ENCODE measurements around the gene NOXRED1.
"Not testable (repeated sequence)": the region's sequence is repeated elsewhere in the genome, so short reads cannot be mapped to it uniquely, and the experiment has no call there.

NOXRED1 gene

GRCh38 chr14:77439861-77440260, 16.5 kb upstream of the NOXRED1 start:
- TF ChIP-seq JUND (IDR thresholded peaks at IDR 0.05; ENCODE audit: low read depth), result no peak
- in situ Hi-C loops (cut with HindIII; ENCODE audit: low pct_unique_long_range_greater_than_20kb, low sequenced_read_pairs), result no loop called here
- DNase-seq (ENCODE audit: low read depth in 1 of 2, low spot score in 1 of 2), result no peak

DNA sequence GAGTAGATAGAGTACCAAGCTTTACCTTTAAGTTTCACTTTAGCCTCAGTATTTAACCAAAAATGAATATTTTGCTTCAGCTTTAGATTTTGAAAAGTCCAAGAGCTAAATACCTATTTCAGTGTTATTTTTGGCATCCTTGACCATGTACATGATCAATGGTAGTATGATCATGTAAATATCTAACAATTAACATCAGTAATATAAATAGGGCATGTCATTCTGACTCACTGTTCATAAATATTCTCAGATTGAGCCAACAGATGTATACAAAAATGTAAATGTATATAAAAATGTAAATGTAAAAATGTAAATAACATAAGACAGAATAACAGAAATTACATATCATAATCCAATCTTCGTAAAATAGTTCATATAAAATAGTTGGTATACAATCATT, 15.3 kb upstream of the NOXRED1 start:
- no peak for TF ChIP-seq JUND (IDR thresholded peaks at IDR 0.05; ENCODE audit: low read depth)
- in situ Hi-C loops (cut with HindIII; ENCODE audit: low pct_unique_long_range_greater_than_20kb, low sequenced_read_pairs), result no loop called here
- no peak for DNase-seq (ENCODE audit: low read depth in 1 of 2, low spot score in 1 of 2)

GRCh38 chr14:77436042-77436441, 12.7 kb upstream of the NOXRED1 start:
- in situ Hi-C loops (cut with HindIII; ENCODE audit: low pct_unique_long_range_greater_than_20kb, low sequenced_read_pairs), result no loop called here
- no peak for DNase-seq (ENCODE audit: low read depth in 1 of 2, low spot score in 1 of 2)
- TF ChIP-seq JUND (IDR thresholded peaks at IDR 0.05; ENCODE audit: low read depth), result no peak

DNA sequence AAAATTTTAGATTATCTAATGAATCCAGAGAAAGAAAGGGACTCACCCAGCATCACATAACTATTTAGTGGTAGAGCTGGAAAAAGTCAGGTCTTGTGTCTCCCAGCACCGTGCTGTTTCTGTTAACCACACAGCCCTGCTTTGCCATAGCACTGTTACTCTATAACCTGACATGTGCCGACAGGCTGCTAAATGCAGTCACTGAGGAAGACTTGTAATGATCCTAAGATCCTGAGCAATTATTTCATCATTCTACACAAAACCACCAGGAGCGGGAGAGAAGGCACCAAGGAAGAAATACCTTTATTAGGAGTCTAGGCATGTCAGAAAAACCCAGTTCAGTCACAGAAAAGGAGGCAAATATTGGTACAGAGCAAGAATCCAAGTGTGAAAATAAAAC, 3.1 kb upstream of the NOXRED1 start:
- no peak for DNase-seq (ENCODE audit: low read depth in 1 of 2, low spot score in 1 of 2)
- no peak for TF ChIP-seq JUND (IDR thresholded peaks at IDR 0.05; ENCODE audit: low read depth)
- in situ Hi-C loops (cut with HindIII; ENCODE audit: low pct_unique_long_range_greater_than_20kb, low sequenced_read_pairs), result no loop called here

- no peak for DNase-seq (ENCODE audit: low read depth in 1 of 2, low spot score in 1 of 2)
- in situ Hi-C loops (cut with HindIII; ENCODE audit: low pct_unique_long_range_greater_than_20kb, low sequenced_read_pairs), result no loop called here
These were observed 1.5 kb upstream of the NOXRED1 start for GRCh38 chr14:77424862-77425261.

DNA sequence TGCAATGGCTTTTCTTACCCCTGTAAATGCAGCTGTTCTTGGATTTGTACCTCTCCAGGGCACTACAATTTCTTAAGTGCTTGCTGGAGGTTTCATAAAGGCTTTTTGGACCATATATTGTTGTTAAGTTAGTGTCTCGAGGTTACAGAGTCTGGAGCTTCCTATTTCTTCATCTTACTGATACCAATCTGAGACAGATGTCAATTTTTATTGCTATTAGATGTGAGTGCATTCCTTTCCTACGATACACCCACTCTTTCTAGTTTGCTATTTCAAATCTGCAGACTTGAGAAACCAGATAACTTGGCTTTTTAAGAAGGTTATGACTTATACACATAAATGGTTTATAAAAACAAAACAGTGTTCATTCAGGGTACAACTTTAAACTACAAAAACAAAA, 2.1 kb downstream of the NOXRED1 start:
- no peak for TF ChIP-seq JUND (IDR thresholded peaks at IDR 0.05; ENCODE audit: low read depth)
- DNase-seq (ENCODE audit: low read depth in 1 of 2, low spot score in 1 of 2), result no peak
- in situ Hi-C loops (cut with HindIII; ENCODE audit: low pct_unique_long_range_greater_than_20kb, low sequenced_read_pairs), result no loop called here

More at GRCh38 chr14:77424862-77425261, 1.5 kb upstream of the NOXRED1 start:
- no peak for TF ChIP-seq JUND (IDR thresholded peaks at IDR 0.05; ENCODE audit: low read depth)

- in situ Hi-C loops (cut with HindIII; ENCODE audit: low pct_unique_long_range_greater_than_20kb, low sequenced_read_pairs), result no loop called here
- DNase-seq (ENCODE audit: low read depth in 1 of 2, low spot score in 1 of 2), result no peak
- TF ChIP-seq JUND (IDR thresholded peaks at IDR 0.05; ENCODE audit: low read depth), result no peak
These were observed 6.5 kb downstream of the NOXRED1 start for GRCh38 chr14:77416836-77417235.

DNA sequence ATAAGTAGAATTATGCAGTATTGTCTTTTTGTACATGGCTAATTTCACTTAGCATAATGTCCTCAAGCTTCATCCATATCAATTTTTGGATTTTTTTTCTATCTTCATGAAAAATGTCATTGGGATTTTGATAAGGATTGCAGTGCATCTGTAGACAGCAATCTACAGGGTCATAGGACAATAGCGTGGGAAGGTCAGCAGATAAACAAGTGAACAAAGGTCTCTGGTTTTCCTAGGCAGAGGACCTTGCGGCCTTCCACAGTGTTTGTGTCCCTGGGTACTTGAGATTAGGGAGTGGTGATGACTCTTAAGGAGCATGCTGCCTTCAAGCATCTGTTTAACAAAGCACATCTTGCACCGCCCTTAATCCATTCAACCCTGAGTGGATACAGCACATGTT, 7.2 kb downstream of the NOXRED1 start:
- in situ Hi-C loops (cut with HindIII; ENCODE audit: low pct_unique_long_range_greater_than_20kb, low sequenced_read_pairs); DNase-seq (ENCODE audit: low read depth in 1 of 2, low spot score in 1 of 2): not testable (repeated sequence)

DNA sequence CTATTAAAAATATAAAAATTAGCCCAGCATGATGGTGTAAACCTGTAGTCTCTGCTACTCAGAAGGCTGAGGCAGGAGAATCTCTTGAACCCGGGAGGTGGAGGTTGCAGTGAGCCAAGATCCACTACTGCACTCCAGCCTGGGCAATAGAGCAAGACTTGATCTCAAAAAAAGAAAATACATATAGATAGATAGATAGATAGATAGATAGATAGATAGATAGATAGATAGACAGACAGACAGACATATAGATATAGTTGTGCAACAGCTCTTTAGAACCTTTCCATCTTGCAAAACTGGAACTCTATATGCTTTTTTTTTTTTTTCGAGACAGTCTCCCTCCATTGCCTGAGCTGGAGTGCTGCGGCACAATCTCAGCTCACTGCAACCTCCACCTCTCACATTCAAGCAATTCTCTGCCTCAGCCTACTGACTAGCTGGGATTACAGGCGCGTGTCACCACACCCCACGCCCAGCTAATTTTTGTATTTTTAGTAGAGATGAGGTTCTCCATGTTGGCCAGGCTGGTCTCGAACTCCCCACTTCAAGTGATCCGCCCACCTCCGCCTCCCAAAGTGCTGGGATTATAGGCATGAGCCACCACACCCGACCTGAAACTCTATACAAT, 7.8 kb downstream of the NOXRED1 start:
- in situ Hi-C loops (cut with HindIII; ENCODE audit: low pct_unique_long_range_greater_than_20kb, low sequenced_read_pairs); DNase-seq (ENCODE audit: low read depth in 1 of 2, low spot score in 1 of 2): not testable (repeated sequence)

GRCh38 chr14:77409131-77409533, 14.2 kb downstream of the NOXRED1 start:
- DNase-seq (ENCODE audit: low read depth in 1 of 2, low spot score in 1 of 2), result peak in 1 of 2 experiments; percentile 41
- in situ Hi-C loops (cut with HindIII; ENCODE audit: low pct_unique_long_range_greater_than_20kb, low sequenced_read_pairs), result no loop called here
- no peak for TF ChIP-seq JUND (IDR thresholded peaks at IDR 0.05; ENCODE audit: low read depth)

GRCh38 chr14:77407158-77407557, 16.2 kb downstream of the NOXRED1 start:
- in situ Hi-C loops (cut with HindIII; ENCODE audit: low pct_unique_long_range_greater_than_20kb, low sequenced_read_pairs), result no loop called here
- no peak for TF ChIP-seq JUND (IDR thresholded peaks at IDR 0.05; ENCODE audit: low read depth)
- no peak for DNase-seq (ENCODE audit: low read depth in 1 of 2, low spot score in 1 of 2)

- DNase-seq (ENCODE audit: low read depth in 1 of 2, low spot score in 1 of 2), result no peak
- in situ Hi-C loops (cut with HindIII; ENCODE audit: low pct_unique_long_range_greater_than_20kb, low sequenced_read_pairs), result no loop called here
These were observed 16.6 kb downstream of the NOXRED1 start for GRCh38 chr14:77406718-77407117.

GRCh38 chr14:77406086-77406485, 17.2 kb downstream of the NOXRED1 start:
- no peak for TF ChIP-seq JUND (IDR thresholded peaks at IDR 0.05; ENCODE audit: low read depth)
- no peak for DNase-seq (ENCODE audit: low read depth in 1 of 2, low spot score in 1 of 2)
- in situ Hi-C loops (cut with HindIII; ENCODE audit: low pct_unique_long_range_greater_than_20kb, low sequenced_read_pairs), result no loop called here

More at GRCh38 chr14:77406718-77407117, 16.6 kb downstream of the NOXRED1 start:
- TF ChIP-seq JUND (IDR thresholded peaks at IDR 0.05; ENCODE audit: low read depth), result no peak

DNA sequence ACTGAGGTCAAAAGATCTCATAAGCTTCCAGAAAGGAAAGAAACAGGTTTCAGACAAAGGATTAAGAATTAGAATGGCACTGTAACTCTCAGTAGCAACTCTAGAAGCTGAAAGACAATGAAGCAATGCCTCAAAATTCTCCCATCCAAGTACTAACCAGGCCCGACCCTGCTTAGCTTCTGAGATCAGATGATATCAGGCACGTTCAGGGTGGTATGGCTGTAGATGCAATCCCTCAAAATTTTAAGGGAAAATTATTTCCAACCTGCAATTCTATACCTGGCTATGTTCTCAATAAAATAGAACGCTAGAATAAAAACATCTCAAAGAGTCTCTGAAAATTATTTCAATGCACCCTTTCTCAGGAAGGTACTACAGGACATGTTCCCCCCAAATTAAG, 19.6 kb downstream of the NOXRED1 start:
- no peak for DNase-seq (ENCODE audit: low read depth in 1 of 2, low spot score in 1 of 2)
- TF ChIP-seq JUND (IDR thresholded peaks at IDR 0.05; ENCODE audit: low read depth), result no peak
- in situ Hi-C loops (cut with HindIII; ENCODE audit: low pct_unique_long_range_greater_than_20kb, low sequenced_read_pairs), result no loop called here

Measured in T47D (cell line).